Neural cell (in vitro differentiated cells): ENCODE results near the gene SLC2A5. TPM values are rescaled to one million over a fixed set of nuclear protein-coding genes. Genes with fewer than 3 reads are reported as not detected.

Source experiments
- H2AFZ ChIP-seq: fragments of 200-600, 300-800 bp; sonication (generic), shearing (Covaris generic); 2 replicates; pipeline ENCODE4 v1.6.0; 2014; ENCODE audit warnings: low read depth, mild to moderate bottlenecking, antibody characterized with exemption, low read length, moderate library complexity
- H3F3A ChIP-seq: fragments of 200-600 bp; shearing (Covaris generic); 2 replicates; pipeline ENCODE4 v1.6.1; 2016; ENCODE audit warnings: mild to moderate bottlenecking, moderate library complexity, mixed read lengths, antibody characterized with exemption, low read length; ENCODE audit not compliant: insufficient read depth, poor library complexity, severe bottlenecking
- H3K27ac ChIP-seq: fragments of 200-600, 300-800 bp; sonication (generic), shearing (Covaris generic); 2 replicates; pipeline ENCODE4 v1.5.1; 2014; ENCODE audit warnings: mild to moderate bottlenecking, low read length, moderate library complexity
- H3K27me3 ChIP-seq: fragments of 300-800, 200-600 bp; sonication (generic), shearing (Covaris generic); 2 replicates; pipeline ENCODE4 v1.6.0; 2014; ENCODE audit warnings: mild to moderate bottlenecking, low read depth, low read length, moderate library complexity; ENCODE audit not compliant: insufficient read depth
- H3K36me3 ChIP-seq: fragments of 300-800, 200-600 bp; sonication (generic), shearing (Covaris generic); 2 replicates; pipeline ENCODE4 v1.5.1; 2014; ENCODE audit warnings: mild to moderate bottlenecking, antibody characterized with exemption, low read length, moderate library complexity; ENCODE audit not compliant: insufficient read depth
- H3K4me2 ChIP-seq: fragments of 300-800, 200-600 bp; sonication (generic), shearing (Covaris generic); 2 replicates; pipeline ENCODE4 v1.6.0; 2014; ENCODE audit warnings: mild to moderate bottlenecking, low read length
- H3K4me3 ChIP-seq: fragments of 300-800, 200-600 bp; sonication (generic), shearing (Covaris generic); 2 replicates; pipeline ENCODE4 v1.5.1; 2014; ENCODE audit warnings: mild to moderate bottlenecking, low read length, moderate library complexity
- H3K79me2 ChIP-seq: fragments of 200-600 bp; shearing (Covaris generic); replicated peaks from 2 replicates; pipeline ENCODE4 v1.6.0; 2014; ENCODE audit warnings: mild to moderate bottlenecking, low read length, moderate library complexity; ENCODE audit not compliant: insufficient read depth
- H3K9ac ChIP-seq: fragments of 300-800, 200-600 bp; sonication (generic), shearing (Covaris generic); 2 replicates; pipeline ENCODE4 v1.6.1; 2016; ENCODE audit warnings: mild to moderate bottlenecking, low read length, mixed read lengths
- H3K9me2 ChIP-seq: fragments of 200-600 bp; shearing (Covaris generic); 2 replicates; pipeline ENCODE4 v1.6.1; 2016; ENCODE audit warnings: mild to moderate bottlenecking, low read length, mixed read lengths; ENCODE audit not compliant: insufficient read depth
- H3K9me3 ChIP-seq: fragments of 200-600, 300-800 bp; sonication (generic), shearing (Covaris generic); 2 replicates; pipeline ENCODE4 v1.6.1; 2016; ENCODE audit warnings: mild to moderate bottlenecking, mixed run types, low read length, moderate library complexity, mixed read lengths
- H4K20me1 ChIP-seq: fragments of 200-600 bp; shearing (Covaris generic); 2 replicates; pipeline ENCODE4 v1.6.1; 2016; ENCODE audit warnings: mild to moderate bottlenecking, mixed run types; ENCODE audit not compliant: insufficient read depth
- CTCF ChIP-seq: fragments of 450-650 bp; IDR thresholded peaks from 2 replicates; pipeline ENCODE4 v1.5.1; 2014; ENCODE audit warnings: antibody characterized with exemption, mild to moderate bottlenecking, moderate library complexity; ENCODE audit not compliant: poor library complexity, severe bottlenecking
- EP300 ChIP-seq: fragments of 450-650 bp; conservative IDR thresholded peaks from 2 replicates; pipeline ENCODE4 v1.6.1; 2014; ENCODE audit warnings: antibody characterized with exemption, mild to moderate bottlenecking, moderate library complexity; ENCODE audit not compliant: poor library complexity, severe bottlenecking
- EZH2 ChIP-seq: fragments of 200-600, 300-800 bp; shearing (Covaris generic), sonication (generic); IDR thresholded peaks from 2 replicates; pipeline ENCODE4 v1.6.1; 2014; ENCODE audit warnings: antibody characterized with exemption, low read length, borderline replicate concordance, mild to moderate bottlenecking; ENCODE audit not compliant: insufficient read depth, poor library complexity, severe bottlenecking
- MXI1 ChIP-seq: fragments of 450-650 bp; conservative IDR thresholded peaks from 2 replicates; pipeline ENCODE4 v1.6.1; 2014; ENCODE audit warnings: antibody characterized with exemption, mild to moderate bottlenecking; ENCODE audit not compliant: poor library complexity, severe bottlenecking
- POLR2AphosphoS5 ChIP-seq: IDR thresholded peaks from 2 replicates; pipeline ENCODE4 v1.6.1; 2012
- RAD21 ChIP-seq: fragments of 450-650 bp; conservative IDR thresholded peaks from 2 replicates; pipeline ENCODE4 v1.6.1; 2014; ENCODE audit warnings: antibody characterized with exemption, mild to moderate bottlenecking, moderate library complexity
- SMC3 ChIP-seq: fragments of 450-650 bp; conservative IDR thresholded peaks from 2 replicates; pipeline ENCODE4 v1.6.1; 2014; ENCODE audit warnings: antibody characterized with exemption, mild to moderate bottlenecking, moderate library complexity; ENCODE audit not compliant: poor library complexity
- TAF1 ChIP-seq: IDR thresholded peaks from 2 replicates; pipeline ENCODE4 v1.6.1; 2012; ENCODE audit warnings: low read depth
- polyA plus RNA-seq: library from polyadenylated mRNA; depleted of rRNA; stranded (reverse); fragments of >200 nt; gene quantifications from 2 replicates; pipeline ENCODE4 v1.2.3, GENCODE V29; 2014
- TF ChIP-seq, protein P1 (sequence below): IDR thresholded peaks from 2 replicates; pipeline ENCODE4 v1.6.1; 2012; ENCODE audit warnings: borderline replicate concordance

Gene SLC2A5
- polyA plus RNA-seq, 1 donor from 2014 or later: not detected

- Histone ChIP-seq H3K9me3 (no peaks in the 10 kb centered on the region), H3K4me2 (no peak overlapping the region), H3K27ac (no peak overlapping the region), H3F3A (no peaks in the 10 kb centered on the region), H3K9me2 (no peaks in the 10 kb centered on the region), H3K79me2 (no peaks in the 10 kb centered on the region), H3K27me3 (no peaks in the 10 kb centered on the region), H3K9ac (no peak overlapping the region), H3K36me3 (no peaks in the 10 kb centered on the region), H2AFZ (no peak overlapping the region), H4K20me1 (no peaks in the 10 kb centered on the region), H3K4me3 (no peak overlapping the region)
- no peak for TF ChIP-seq POLR2AphosphoS5
- no peak for TF ChIP-seq EZH2
- no peak for TF ChIP-seq SMC3
- no peak for TF ChIP-seq TAF1
- no peak for TF ChIP-seq RAD21
- TF ChIP-seq MXI1: no peak
- TF ChIP-seq, protein P1, sequence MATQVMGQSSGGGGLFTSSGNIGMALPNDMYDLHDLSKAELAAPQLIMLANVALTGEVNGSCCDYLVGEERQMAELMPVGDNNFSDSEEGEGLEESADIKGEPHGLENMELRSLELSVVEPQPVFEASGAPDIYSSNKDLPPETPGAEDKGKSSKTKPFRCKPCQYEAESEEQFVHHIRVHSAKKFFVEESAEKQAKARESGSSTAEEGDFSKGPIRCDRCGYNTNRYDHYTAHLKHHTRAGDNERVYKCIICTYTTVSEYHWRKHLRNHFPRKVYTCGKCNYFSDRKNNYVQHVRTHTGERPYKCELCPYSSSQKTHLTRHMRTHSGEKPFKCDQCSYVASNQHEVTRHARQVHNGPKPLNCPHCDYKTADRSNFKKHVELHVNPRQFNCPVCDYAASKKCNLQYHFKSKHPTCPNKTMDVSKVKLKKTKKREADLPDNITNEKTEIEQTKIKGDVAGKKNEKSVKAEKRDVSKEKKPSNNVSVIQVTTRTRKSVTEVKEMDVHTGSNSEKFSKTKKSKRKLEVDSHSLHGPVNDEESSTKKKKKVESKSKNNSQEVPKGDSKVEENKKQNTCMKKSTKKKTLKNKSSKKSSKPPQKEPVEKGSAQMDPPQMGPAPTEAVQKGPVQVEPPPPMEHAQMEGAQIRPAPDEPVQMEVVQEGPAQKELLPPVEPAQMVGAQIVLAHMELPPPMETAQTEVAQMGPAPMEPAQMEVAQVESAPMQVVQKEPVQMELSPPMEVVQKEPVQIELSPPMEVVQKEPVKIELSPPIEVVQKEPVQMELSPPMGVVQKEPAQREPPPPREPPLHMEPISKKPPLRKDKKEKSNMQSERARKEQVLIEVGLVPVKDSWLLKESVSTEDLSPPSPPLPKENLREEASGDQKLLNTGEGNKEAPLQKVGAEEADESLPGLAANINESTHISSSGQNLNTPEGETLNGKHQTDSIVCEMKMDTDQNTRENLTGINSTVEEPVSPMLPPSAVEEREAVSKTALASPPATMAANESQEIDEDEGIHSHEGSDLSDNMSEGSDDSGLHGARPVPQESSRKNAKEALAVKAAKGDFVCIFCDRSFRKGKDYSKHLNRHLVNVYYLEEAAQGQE: no peak
- TF ChIP-seq EP300: no peak
- TF ChIP-seq CTCF: no peak
These were observed 1.1 kb upstream of the SLC2A5 start for GRCh38 chr1:9070486-9070885.

- H3K9me2 ChIP-seq: no peaks in the 10 kb centered on the region
- no peaks in the 10 kb centered on the region for H3F3A ChIP-seq
- no peak overlapping the region for H3K4me3 ChIP-seq
- TF ChIP-seq POLR2AphosphoS5 (no peak), SMC3 (no peak), MXI1 (no peak), CTCF (no peak), EZH2 (no peak)
- TF ChIP-seq, protein P1: no peak
- H3K36me3 ChIP-seq: no peaks in the 10 kb centered on the region
- no peaks in the 10 kb centered on the region for H3K79me2 ChIP-seq
- H3K27ac ChIP-seq: no peak overlapping the region
- H3K27me3 ChIP-seq: no peaks in the 10 kb centered on the region
- H3K9ac ChIP-seq: no peak overlapping the region
- H4K20me1 ChIP-seq: no peaks in the 10 kb centered on the region
- H2AFZ ChIP-seq: no peak overlapping the region
- H3K4me2 ChIP-seq: no peak overlapping the region
- H3K9me3 ChIP-seq: no peaks in the 10 kb centered on the region
These were observed 482 bp downstream of the SLC2A5 start for GRCh38 chr1:9068981-9069325.
